HUES48 (cell line): Measurements from ENCODE around the gene GLYATL2.

Experiments
- H3K27ac ChIP-seq: one replicate; pipeline ENCODE4 v1.7.0; 2013; ENCODE audit warnings: low read depth, low read length, inconsistent platforms
- H3K27me3 ChIP-seq: 2 replicates; pipeline ENCODE4 v1.6.1; 2013; ENCODE audit warnings: mild to moderate bottlenecking, low read length; ENCODE audit not compliant: control insufficient read depth, insufficient read depth
- H3K36me3 ChIP-seq: 2 replicates; pipeline ENCODE4 v1.6.1; 2013; ENCODE audit warnings: low read length; ENCODE audit not compliant: control insufficient read depth, insufficient read depth
- H3K4me1 ChIP-seq: 2 replicates; pipeline ENCODE4 v1.6.1; 2013; ENCODE audit warnings: mild to moderate bottlenecking, low read length; ENCODE audit not compliant: control insufficient read depth, insufficient read depth
- H3K4me3 ChIP-seq: 2 replicates; pipeline ENCODE4 v1.5.1; 2013; ENCODE audit warnings: mild to moderate bottlenecking, low read depth, low read length
- H3K9ac ChIP-seq: 2 replicates; pipeline ENCODE4 v1.6.1; 2013; ENCODE audit warnings: mild to moderate bottlenecking, low read depth, low read length, moderate library complexity
- H3K9me3 ChIP-seq: 2 replicates; pipeline ENCODE4 v1.6.1; 2013; ENCODE audit warnings: low read length; ENCODE audit not compliant: control insufficient read depth, insufficient read depth

GLYATL2 gene

GRCh38 chr11:58856806-58857205, 12.3 kb upstream of the GLYATL2 start:
- no peaks in the 10 kb centered on the region for H3K36me3 ChIP-seq
- no peak overlapping the region for H3K27ac ChIP-seq
- H3K27me3 ChIP-seq, result no peaks in the 10 kb centered on the region
- no peak overlapping the region for H3K4me3 ChIP-seq
- H3K4me1 ChIP-seq, result no peaks in the 10 kb centered on the region
- H3K9me3 ChIP-seq, result peaks cover 90% of the 10 kb centered on the region
- no peak overlapping the region for H3K9ac ChIP-seq

GRCh38 chr11:58845386-58845785, 882 bp upstream of the GLYATL2 start:
- no peaks in the 10 kb centered on the region for H3K36me3 ChIP-seq
- H3K4me1 ChIP-seq, result no peaks in the 10 kb centered on the region
- H3K4me3 ChIP-seq, result no peak overlapping the region

GRCh38 chr11:58837707-58838388, 6.7 kb downstream of the GLYATL2 start:
- Histone ChIP-seq H3K27me3 (no peaks in the 10 kb centered on the region), H3K9me3 (peaks cover 90% of the 10 kb centered on the region), H3K27ac (no peak overlapping the region), H3K36me3 (no peaks in the 10 kb centered on the region), H3K9ac (no peak overlapping the region), H3K4me3 (no peak overlapping the region), H3K4me1 (no peaks in the 10 kb centered on the region)

More at GRCh38 chr11:58845386-58845785, 882 bp upstream of the GLYATL2 start:
- Histone ChIP-seq H3K9ac (no peak overlapping the region), H3K27me3 (no peaks in the 10 kb centered on the region), H3K9me3 (peaks cover 84% of the 10 kb centered on the region), H3K27ac (no peak overlapping the region)

- no peak overlapping the region for H3K4me3 ChIP-seq
- H3K9me3 ChIP-seq, result peaks cover 80% of the 10 kb centered on the region
- H3K36me3 ChIP-seq, result no peaks in the 10 kb centered on the region
Observed at GRCh38 chr11:58832056-58832645, 12.4 kb downstream of the GLYATL2 start.

GRCh38 chr11:58830673-58831301, 13.7 kb downstream of the GLYATL2 start:
- Histone ChIP-seq H3K36me3 (no peaks in the 10 kb centered on the region), H3K9ac (no peak overlapping the region), H3K4me3 (no peak overlapping the region), H3K9me3 (peaks cover 76% of the 10 kb centered on the region), H3K27ac (no peak overlapping the region), H3K27me3 (no peaks in the 10 kb centered on the region), H3K4me1 (no peaks in the 10 kb centered on the region)

More at GRCh38 chr11:58832056-58832645, 12.4 kb downstream of the GLYATL2 start:
- Histone ChIP-seq H3K4me1 (no peaks in the 10 kb centered on the region), H3K9ac (no peak overlapping the region), H3K27me3 (no peaks in the 10 kb centered on the region), H3K27ac (no peak overlapping the region)

GRCh38 chr11:58829786-58830185, 14.7 kb downstream of the GLYATL2 start:
- Histone ChIP-seq H3K36me3 (no peaks in the 10 kb centered on the region), H3K9me3 (peaks cover 76% of the 10 kb centered on the region), H3K9ac (no peak overlapping the region), H3K4me1 (no peaks in the 10 kb centered on the region), H3K27me3 (no peaks in the 10 kb centered on the region), H3K27ac (no peak overlapping the region), H3K4me3 (no peak overlapping the region)

- H3K27ac ChIP-seq, result no peak overlapping the region
- no peaks in the 10 kb centered on the region for H3K27me3 ChIP-seq
- H3K36me3 ChIP-seq, result no peaks in the 10 kb centered on the region
- no peaks in the 10 kb centered on the region for H3K4me1 ChIP-seq
- H3K4me3 ChIP-seq, result no peak overlapping the region
- peaks cover 64% of the 10 kb centered on the region for H3K9me3 ChIP-seq
- no peak overlapping the region for H3K9ac ChIP-seq
Observed at GRCh38 chr11:58813693-58814092, 30.8 kb downstream of the GLYATL2 start.

GRCh38 chr11:58811499-58811898, 33.0 kb downstream of the GLYATL2 start:
- H3K9ac ChIP-seq, result no peak overlapping the region
- no peaks in the 10 kb centered on the region for H3K36me3 ChIP-seq
- peaks cover 81% of the 10 kb centered on the region for H3K9me3 ChIP-seq
- H3K4me3 ChIP-seq, result no peak overlapping the region
- H3K4me1 ChIP-seq, result no peaks in the 10 kb centered on the region
- H3K27me3 ChIP-seq, result no peaks in the 10 kb centered on the region
- H3K27ac ChIP-seq, result no peak overlapping the region

- no peak overlapping the region for H3K9ac ChIP-seq
- H3K4me1 ChIP-seq, result no peaks in the 10 kb centered on the region
- no peaks in the 10 kb centered on the region for H3K27me3 ChIP-seq
- no peaks in the 10 kb centered on the region for H3K36me3 ChIP-seq
- no peak overlapping the region for H3K27ac ChIP-seq
- H3K4me3 ChIP-seq, result no peak overlapping the region
- peaks cover 80% of the 10 kb centered on the region for H3K9me3 ChIP-seq
Observed at GRCh38 chr11:58807343-58807742, 37.2 kb downstream of the GLYATL2 start.

- Histone ChIP-seq H3K27me3 (no peaks in the 10 kb centered on the region), H3K9ac (no peak overlapping the region), H3K9me3 (peaks cover 79% of the 10 kb centered on the region), H3K4me3 (no peak overlapping the region), H3K4me1 (no peaks in the 10 kb centered on the region), H3K36me3 (no peaks in the 10 kb centered on the region), H3K27ac (no peak overlapping the region)
Observed at GRCh38 chr11:58805065-58805464, 39.4 kb downstream of the GLYATL2 start.

GRCh38 chr11:58801974-58802545, 42.4 kb downstream of the GLYATL2 start:
- Histone ChIP-seq H3K9me3 (peaks cover 73% of the 10 kb centered on the region), H3K36me3 (no peaks in the 10 kb centered on the region), H3K27ac (no peak overlapping the region), H3K4me1 (no peaks in the 10 kb centered on the region), H3K27me3 (no peaks in the 10 kb centered on the region), H3K4me3 (no peak overlapping the region), H3K9ac (no peak overlapping the region)
